ENCODE data around the gene SPSB2. TPM values are rescaled to one million over a fixed set of nuclear protein-coding genes. Genes with fewer than 3 reads are reported as not detected.
A peak's percentile ranks its signal among the peaks of the same experiment; 100 is the strongest.

SPSB2 gene
- total RNA-seq, 1 donor from 2014 or later = 3.2 TPM

DNA sequence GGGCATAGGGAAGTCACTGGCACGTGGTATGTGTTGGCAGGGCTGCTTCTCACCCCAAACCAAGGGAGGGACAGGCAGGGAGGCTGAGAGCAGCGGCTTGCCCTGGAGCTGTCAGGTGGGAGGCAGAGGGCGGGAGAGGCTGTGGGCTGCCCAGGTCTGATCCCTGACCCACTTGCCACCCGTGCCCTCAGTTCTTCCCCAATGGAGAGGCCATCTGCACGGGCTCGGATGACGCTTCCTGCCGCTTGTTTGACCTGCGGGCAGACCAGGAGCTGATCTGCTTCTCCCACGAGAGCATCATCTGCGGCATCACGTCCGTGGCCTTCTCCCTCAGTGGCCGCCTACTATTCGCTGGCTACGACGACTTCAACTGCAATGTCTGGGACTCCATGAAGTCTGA is 27.7 kb downstream of the SPSB2 start:
- TF ChIP-seq, protein P1, sequence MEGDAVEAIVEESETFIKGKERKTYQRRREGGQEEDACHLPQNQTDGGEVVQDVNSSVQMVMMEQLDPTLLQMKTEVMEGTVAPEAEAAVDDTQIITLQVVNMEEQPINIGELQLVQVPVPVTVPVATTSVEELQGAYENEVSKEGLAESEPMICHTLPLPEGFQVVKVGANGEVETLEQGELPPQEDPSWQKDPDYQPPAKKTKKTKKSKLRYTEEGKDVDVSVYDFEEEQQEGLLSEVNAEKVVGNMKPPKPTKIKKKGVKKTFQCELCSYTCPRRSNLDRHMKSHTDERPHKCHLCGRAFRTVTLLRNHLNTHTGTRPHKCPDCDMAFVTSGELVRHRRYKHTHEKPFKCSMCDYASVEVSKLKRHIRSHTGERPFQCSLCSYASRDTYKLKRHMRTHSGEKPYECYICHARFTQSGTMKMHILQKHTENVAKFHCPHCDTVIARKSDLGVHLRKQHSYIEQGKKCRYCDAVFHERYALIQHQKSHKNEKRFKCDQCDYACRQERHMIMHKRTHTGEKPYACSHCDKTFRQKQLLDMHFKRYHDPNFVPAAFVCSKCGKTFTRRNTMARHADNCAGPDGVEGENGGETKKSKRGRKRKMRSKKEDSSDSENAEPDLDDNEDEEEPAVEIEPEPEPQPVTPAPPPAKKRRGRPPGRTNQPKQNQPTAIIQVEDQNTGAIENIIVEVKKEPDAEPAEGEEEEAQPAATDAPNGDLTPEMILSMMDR (IDR thresholded peaks at IDR 0.05; ENCODE audit: borderline replicate concordance) = no peak
- H3K36me3 ChIP-seq = peaks cover 46% of the 10 kb centered on the region
- H3K27ac ChIP-seq (replicated peaks) = no peak overlapping the region

DNA sequence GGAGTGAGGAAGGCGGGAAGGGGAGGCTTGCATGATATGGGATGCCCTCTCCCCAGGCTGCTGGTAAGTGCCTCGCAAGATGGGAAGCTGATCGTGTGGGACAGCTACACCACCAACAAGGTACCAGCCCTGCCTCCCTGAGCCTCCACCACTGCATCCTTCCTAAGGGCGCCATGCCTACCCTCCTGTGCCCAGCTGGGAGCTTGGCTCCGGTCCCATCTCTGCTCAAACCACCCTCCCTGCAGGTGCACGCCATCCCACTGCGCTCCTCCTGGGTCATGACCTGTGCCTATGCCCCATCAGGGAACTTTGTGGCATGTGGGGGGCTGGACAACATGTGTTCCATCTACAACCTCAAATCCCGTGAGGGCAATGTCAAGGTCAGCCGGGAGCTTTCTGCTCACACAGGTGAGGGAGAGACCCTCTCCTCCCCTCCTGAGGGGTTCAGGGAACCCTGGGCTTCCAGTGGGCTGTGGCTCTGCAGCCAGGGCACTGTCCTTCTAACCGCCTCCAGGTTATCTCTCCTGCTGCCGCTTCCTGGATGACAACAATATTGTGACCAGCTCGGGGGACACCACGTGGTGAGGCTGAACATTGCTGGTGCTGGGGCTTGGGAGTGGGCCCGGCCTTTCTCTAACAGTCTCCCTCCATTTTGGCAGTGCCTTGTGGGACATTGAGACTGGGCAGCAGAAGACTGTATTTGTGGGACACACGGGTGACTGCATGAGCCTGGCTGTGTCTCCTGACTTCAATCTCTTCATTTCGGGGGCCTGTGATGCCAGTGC is 29.8 kb downstream of the SPSB2 start:
- Histone ChIP-seq H3K27ac (replicated peaks) (no peak overlapping the region), H3K9me3 (replicated peaks) (no peaks in the 10 kb centered on the region), H3K36me3 (peaks cover 57% of the 10 kb centered on the region), H3K27me3 (ENCODE audit: low read depth) (no peaks in the 10 kb centered on the region), H3K4me3 (no peak overlapping the region), H3K4me1 (peaks cover 11% of the 10 kb centered on the region)
- DNase-seq = no peak
- intact Hi-C loops (cut with micrococcal nuclease) = no loop called here
- TF ChIP-seq, protein P1 (IDR thresholded peaks at IDR 0.05; ENCODE audit: borderline replicate concordance) = no peak

More for the DNA sequence above, 27.7 kb downstream of the SPSB2 start:
- Histone ChIP-seq H3K4me3 (no peak overlapping the region), H3K27me3 (ENCODE audit: low read depth) (no peaks in the 10 kb centered on the region), H3K4me1 (peaks cover 6% of the 10 kb centered on the region), H3K9me3 (replicated peaks) (no peaks in the 10 kb centered on the region)
- DNase-seq = no peak
- intact Hi-C loops (cut with micrococcal nuclease) = no loop called here

DNA sequence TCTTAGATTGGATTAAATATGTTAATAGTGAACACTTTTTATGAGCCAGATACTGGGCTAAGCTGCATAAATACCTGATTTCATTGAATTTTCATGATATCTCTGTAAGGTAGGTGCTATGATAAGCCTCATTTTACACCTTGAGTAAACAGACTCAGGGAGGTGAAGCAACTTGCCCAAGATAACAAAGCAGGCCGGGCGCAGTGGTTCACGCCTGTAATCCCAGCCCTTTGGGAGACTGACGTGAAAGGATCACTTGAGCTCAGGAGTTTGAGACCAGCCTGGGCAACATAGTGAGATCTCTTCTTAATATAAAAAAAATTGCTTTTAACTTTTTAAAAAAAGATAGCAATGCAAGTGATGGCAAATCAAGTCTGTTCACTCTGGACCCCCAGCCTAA is 31.0 kb downstream of the SPSB2 start:
- no peaks in the 10 kb centered on the region for H3K9me3 ChIP-seq (replicated peaks)
- no peak overlapping the region for H3K27ac ChIP-seq (replicated peaks)
- intact Hi-C loops (cut with micrococcal nuclease) = no loop called here
- no peaks in the 10 kb centered on the region for H3K27me3 ChIP-seq (ENCODE audit: low read depth)
- peaks cover 64% of the 10 kb centered on the region for H3K36me3 ChIP-seq
- no peak overlapping the region for H3K4me3 ChIP-seq
- DNase-seq = no peak
- TF ChIP-seq, protein P1 (IDR thresholded peaks at IDR 0.05; ENCODE audit: borderline replicate concordance) = no peak
- H3K4me1 ChIP-seq = peaks cover 11% of the 10 kb centered on the region

DNA sequence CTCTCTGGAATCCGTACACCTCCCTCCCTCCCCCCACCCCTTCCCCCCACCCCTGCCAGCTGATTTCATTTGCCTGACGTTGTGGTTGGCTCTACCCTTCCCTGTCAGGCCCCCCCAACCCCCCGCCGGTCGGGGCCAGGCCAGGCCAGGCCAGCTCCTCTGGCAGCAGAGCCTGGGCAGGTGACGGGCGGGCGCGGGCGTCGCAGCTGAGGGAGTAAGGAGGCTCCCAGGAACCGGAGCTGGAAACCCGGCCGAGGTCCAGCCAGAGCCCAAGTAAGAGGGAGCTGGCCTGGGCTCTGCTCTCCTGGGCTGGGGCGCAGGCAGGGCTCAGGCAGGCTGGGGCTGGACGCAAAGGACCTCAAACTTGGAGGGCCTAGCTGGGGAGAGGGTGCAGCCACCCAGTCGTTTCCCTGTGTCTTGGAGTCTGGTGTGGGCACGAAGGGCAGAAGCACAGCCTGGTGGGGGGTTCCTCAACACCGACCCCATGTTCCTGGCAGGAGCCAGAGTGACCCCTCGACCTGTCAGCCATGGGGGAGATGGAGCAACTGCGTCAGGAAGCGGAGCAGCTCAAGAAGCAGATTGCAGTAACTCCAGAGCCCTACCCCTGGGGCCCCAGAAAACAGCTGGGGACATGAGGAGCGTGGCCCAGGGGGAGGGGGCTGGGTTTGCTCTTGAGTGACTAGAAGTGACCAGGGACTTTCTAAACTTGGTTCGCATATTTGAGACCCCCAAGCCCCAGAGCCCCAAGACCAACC is 32.2 kb downstream of the SPSB2 start, which contains the start of gene GNB3:
TSS of gene GNB3 (plus strand) at position 165 of the 755 bp plus-strand sequence. CDS start at position 528, 363 bp downstream.
- TF ChIP-seq, protein P1 (IDR thresholded peaks at IDR 0.05; ENCODE audit: borderline replicate concordance) = no peak
- Histone ChIP-seq H3K4me3 (no peak within 1 kb of the TSS), H3K9me3 (replicated peaks) (no peaks in the 10 kb centered on the region), H3K4me1 (peaks cover 12% of the 10 kb centered on the region), H3K36me3 (peaks cover 62% of the 10 kb centered on the region), H3K27me3 (ENCODE audit: low read depth) (no peaks in the 10 kb centered on the region), H3K27ac (replicated peaks) (peak within 1 kb of the TSS; percentile 64)
- intact Hi-C loops (cut with micrococcal nuclease) = no loop called here
- DNase-seq = peak; percentile 61

DNA sequence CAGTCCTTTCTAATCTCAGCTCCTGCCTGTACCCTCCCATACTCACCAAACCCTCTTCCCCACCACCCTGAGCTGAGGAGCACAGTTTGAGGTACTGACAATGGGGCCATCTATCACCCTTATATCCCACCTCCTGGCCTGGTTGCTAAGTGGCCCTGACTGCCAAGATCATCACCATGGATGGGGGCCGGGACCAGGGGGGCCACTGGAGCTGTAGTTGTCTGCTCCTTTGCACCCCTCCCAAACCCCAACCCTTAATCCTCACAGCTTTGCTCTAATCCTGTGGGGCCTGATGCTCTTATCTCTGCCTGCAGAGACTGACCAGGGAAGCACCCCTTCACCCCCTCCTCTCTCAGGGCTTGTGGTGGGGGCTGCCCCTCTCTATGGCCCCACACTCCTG is 32.8 kb downstream of the SPSB2 start:
- Histone ChIP-seq H3K36me3 (peaks cover 56% of the 10 kb centered on the region), H3K9me3 (replicated peaks) (no peaks in the 10 kb centered on the region), H3K4me3 (no peak overlapping the region), H3K27me3 (ENCODE audit: low read depth) (no peaks in the 10 kb centered on the region), H3K27ac (replicated peaks) (peak overlapping the region; percentile 54), H3K4me1 (peaks cover 18% of the 10 kb centered on the region)
- intact Hi-C loops (cut with micrococcal nuclease) = no loop called here
- TF ChIP-seq, protein P1 (IDR thresholded peaks at IDR 0.05; ENCODE audit: borderline replicate concordance) = no peak
- DNase-seq = no peak
